NB4 (cell line): Measurements from ENCODE around the gene OMA1.

Source experiments
- POLR2A ChIP-seq: IDR thresholded peaks from 2 replicates; pipeline ENCODE4 v1.6.1; 2011; ENCODE audit warnings: mild to moderate bottlenecking; ENCODE audit not compliant: insufficient read length; ENCODE audit errors: extremely low read depth
- TF ChIP-seq, protein P1 (sequence below): IDR thresholded peaks from one replicate; pipeline ENCODE4 v1.5.1; 2012; ENCODE audit warnings: low read depth, low read length
- TF ChIP-seq, protein P2 (sequence below): IDR thresholded peaks from 2 replicates; pipeline ENCODE4 v1.6.1; 2011; ENCODE audit warnings: low read depth, low read length

GRCh38 chr1:58587667-58588066 lies 41.1 kb upstream of the OMA1 start:
- TF ChIP-seq, protein P1, sequence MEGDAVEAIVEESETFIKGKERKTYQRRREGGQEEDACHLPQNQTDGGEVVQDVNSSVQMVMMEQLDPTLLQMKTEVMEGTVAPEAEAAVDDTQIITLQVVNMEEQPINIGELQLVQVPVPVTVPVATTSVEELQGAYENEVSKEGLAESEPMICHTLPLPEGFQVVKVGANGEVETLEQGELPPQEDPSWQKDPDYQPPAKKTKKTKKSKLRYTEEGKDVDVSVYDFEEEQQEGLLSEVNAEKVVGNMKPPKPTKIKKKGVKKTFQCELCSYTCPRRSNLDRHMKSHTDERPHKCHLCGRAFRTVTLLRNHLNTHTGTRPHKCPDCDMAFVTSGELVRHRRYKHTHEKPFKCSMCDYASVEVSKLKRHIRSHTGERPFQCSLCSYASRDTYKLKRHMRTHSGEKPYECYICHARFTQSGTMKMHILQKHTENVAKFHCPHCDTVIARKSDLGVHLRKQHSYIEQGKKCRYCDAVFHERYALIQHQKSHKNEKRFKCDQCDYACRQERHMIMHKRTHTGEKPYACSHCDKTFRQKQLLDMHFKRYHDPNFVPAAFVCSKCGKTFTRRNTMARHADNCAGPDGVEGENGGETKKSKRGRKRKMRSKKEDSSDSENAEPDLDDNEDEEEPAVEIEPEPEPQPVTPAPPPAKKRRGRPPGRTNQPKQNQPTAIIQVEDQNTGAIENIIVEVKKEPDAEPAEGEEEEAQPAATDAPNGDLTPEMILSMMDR = no peak
- TF ChIP-seq POLR2A = no peak
- TF ChIP-seq, protein P2, sequence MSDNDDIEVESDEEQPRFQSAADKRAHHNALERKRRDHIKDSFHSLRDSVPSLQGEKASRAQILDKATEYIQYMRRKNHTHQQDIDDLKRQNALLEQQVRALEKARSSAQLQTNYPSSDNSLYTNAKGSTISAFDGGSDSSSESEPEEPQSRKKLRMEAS = no peak
